ENCODE results near the gene PCED1B.

Gene PCED1B

GRCh38 chr12:47134005-47134404 lies 54.6 kb downstream of the PCED1B start:
- DNase-seq (ENCODE audit: low read depth), result no peak
- H3K4me3 ChIP-seq (ENCODE audit: low read depth, low read length), result no peak overlapping the region
- TF ChIP-seq CTCF (IDR thresholded peaks at IDR 0.05; ENCODE audit: insufficient read depth, low read depth, low read length, missing control alignments), result no peak

GRCh38 chr12:47135578-47135977 lies 56.2 kb downstream of the PCED1B start:
- no peak overlapping the region for H3K4me3 ChIP-seq (ENCODE audit: low read depth, low read length)
- no peak for TF ChIP-seq CTCF (IDR thresholded peaks at IDR 0.05; ENCODE audit: insufficient read depth, low read depth, low read length, missing control alignments)
- no peak for DNase-seq (ENCODE audit: low read depth)

- TF ChIP-seq CTCF (IDR thresholded peaks at IDR 0.05; ENCODE audit: insufficient read depth, low read depth, low read length, missing control alignments), result no peak
- H3K4me3 ChIP-seq (ENCODE audit: low read depth, low read length), result no peak overlapping the region
- no peak for DNase-seq (ENCODE audit: low read depth)
These were observed 59.7 kb downstream of the PCED1B start for GRCh38 chr12:47139000-47139681.

- no peak for DNase-seq (ENCODE audit: low read depth)
- TF ChIP-seq CTCF (IDR thresholded peaks at IDR 0.05; ENCODE audit: insufficient read depth, low read depth, low read length, missing control alignments), result no peak
- no peak overlapping the region for H3K4me3 ChIP-seq (ENCODE audit: low read depth, low read length)
These were observed 62.0 kb downstream of the PCED1B start for GRCh38 chr12:47141459-47141858.

- DNase-seq (ENCODE audit: low read depth), result no peak
- TF ChIP-seq CTCF (IDR thresholded peaks at IDR 0.05; ENCODE audit: insufficient read depth, low read depth, low read length, missing control alignments), result no peak
- no peak overlapping the region for H3K4me3 ChIP-seq (ENCODE audit: low read depth, low read length)
These were observed 65.3 kb downstream of the PCED1B start for GRCh38 chr12:47144769-47145168.

- no peak for DNase-seq (ENCODE audit: low read depth)
- H3K4me3 ChIP-seq (ENCODE audit: low read depth, low read length), result no peak overlapping the region
- TF ChIP-seq CTCF (IDR thresholded peaks at IDR 0.05; ENCODE audit: insufficient read depth, low read depth, low read length, missing control alignments), result no peak
These were observed 65.8 kb downstream of the PCED1B start for GRCh38 chr12:47145188-47145587.

- H3K4me3 ChIP-seq (ENCODE audit: low read depth, low read length), result no peak overlapping the region
- no peak for DNase-seq (ENCODE audit: low read depth)
- no peak for TF ChIP-seq CTCF (IDR thresholded peaks at IDR 0.05; ENCODE audit: insufficient read depth, low read depth, low read length, missing control alignments)
These were observed 68.3 kb downstream of the PCED1B start for GRCh38 chr12:47147739-47148138.
